Measurements from ENCODE around the gene CLDN6.
A peak's percentile ranks its signal among the peaks of the same experiment; 100 is the strongest.

The CLDN6 gene

DNA sequence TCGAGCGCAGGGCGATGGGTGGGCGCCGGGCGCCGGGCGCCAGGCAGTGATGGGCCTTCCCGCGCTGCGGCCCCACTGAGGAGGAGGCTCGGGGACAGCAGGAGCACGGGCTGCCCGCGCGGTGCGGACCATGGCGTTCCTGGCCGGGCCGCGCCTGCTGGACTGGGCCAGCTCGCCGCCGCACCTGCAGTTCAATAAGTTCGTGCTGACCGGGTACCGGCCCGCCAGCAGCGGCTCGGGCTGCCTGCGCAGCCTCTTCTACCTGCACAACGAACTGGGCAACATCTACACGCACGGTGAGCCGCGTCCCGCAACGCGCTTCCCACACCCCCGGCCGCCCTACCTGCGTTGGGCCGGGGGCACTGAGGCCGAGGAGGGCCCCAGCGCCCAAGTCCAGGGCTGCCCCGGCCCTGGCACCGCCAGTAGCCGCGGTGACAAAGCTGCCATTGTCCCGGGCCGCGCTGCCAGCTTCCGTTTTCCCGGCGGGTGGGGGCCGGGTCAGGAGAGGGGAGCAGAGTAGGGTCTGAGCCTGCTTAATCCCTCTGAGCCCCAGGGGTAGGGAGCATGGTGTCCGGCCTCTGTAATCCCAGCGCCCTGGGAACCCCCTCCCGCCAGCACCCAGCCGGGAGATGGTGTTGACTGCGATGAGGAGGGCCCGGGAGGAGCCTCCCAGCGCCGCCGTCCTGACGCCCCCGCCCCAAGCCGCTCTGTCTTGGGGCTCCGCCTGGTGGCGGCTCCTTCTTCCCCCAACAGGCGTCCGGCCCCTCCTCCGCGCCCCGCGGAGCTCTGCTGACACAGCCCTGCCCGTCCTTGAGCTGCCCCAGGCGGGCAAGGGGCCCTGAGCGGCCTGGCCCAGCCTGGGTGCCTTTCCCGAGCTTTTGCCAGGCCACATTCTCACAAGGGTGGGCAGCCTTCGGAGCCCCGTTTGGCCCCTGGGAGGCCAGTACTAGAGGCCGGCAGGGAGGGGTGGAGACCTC, 48.1 kb downstream of the CLDN6 start:
- DNase-seq = peak; percentile 96

GRCh38 chr16:2968738-2969544, 49.0 kb downstream of the CLDN6 start, which contains the start of gene PAQR4:
Gene PAQR4 (plus strand): TSS chr16:2969348. CDS start chr16:2969675, 327 bp downstream.
- DNase-seq = peak; percentile 98

- DNase-seq = peak; percentile 94
These were observed 49.6 kb downstream of the CLDN6 start for GRCh38 chr16:2968368-2968737.

- DNase-seq = no peak
These were observed 50.2 kb downstream of the CLDN6 start for GRCh38 chr16:2967721-2968161.

DNA sequence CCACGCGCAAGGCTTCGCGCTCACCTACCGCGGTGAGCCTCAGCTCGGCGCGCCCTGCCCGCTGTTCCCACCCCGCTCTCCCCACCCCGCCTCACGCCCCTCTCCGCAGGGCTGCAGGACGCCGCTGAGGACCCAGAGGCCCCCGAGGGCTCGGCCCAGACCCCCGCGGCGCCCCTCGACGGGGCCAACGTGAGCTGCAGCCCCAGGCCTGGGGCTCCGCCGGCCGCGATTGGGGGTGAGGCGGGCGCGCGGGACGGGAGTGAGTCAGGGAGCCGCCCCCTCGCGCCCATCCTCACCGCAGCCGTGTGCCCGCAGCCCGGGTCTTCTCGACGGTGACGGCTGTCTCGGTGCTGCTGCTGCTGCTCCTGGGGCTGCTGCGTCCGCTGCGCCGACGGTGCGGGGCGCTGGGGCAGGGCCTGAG, 50.8 kb downstream of the CLDN6 start:
- DNase-seq = no peak

- no peak for DNase-seq
These were observed 51.2 kb downstream of the CLDN6 start for GRCh38 chr16:2966808-2967191.

DNA sequence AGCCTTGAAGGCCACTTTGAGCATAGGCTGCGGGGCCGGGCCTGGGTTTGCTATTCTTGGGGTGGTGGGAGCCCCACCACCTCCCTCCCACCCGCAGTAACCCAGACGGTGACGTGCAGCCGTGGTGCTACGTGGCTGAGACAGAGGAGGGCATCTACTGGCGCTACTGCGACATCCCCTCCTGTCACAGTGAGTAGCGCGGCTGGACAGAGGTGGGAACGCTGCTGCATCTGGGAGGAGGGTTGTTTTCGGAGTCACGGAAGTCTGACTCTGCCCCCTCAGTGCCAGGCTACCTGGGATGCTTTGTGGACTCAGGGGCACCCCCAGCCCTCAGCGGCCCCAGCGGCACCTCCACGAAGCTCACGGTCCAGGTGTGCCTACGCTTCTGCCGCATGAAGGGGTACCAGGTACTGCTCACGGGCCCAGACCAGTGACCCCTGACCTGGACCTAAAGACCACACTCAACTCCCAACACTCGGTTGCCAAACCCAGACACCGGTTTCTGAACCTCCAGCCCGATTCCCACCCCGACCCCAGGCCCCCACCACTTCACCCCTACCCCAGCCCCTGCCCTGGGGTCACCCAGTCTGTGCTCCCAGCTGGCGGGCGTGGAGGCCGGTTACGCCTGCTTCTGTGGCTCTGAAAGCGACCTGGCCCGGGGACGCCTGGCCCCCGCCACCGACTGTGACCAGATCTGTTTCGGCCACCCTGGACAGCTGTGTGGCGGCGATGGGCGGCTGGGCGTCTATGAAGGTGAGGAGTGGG, 51.8 kb downstream of the CLDN6 start:
- DNase-seq = no peak

Data from RPMI8226 (cell line).